GM06990 (cell line): ENCODE data around the gene MLXIPL.
"Not testable (repeated sequence)": the region's sequence is repeated elsewhere in the genome, so short reads cannot be mapped to it uniquely, and the experiment has no call there.

Source experiments
- DNase-seq: peaks from one replicate; pipeline ENCODE4 v3.0.0-alpha.2; 2011; ENCODE audit not compliant: insufficient read length; ENCODE audit errors: extremely low read depth
- H3K27me3 ChIP-seq: replicated peaks from 2 replicates; pipeline ENCODE4 v1.6.0; 2011; ENCODE audit warnings: low read length; ENCODE audit not compliant: control insufficient read depth, insufficient read depth
- H3K36me3 ChIP-seq: 2 replicates; pipeline ENCODE4 v1.5.1; 2011; ENCODE audit warnings: low read length; ENCODE audit not compliant: control insufficient read depth, insufficient read depth
- H3K4me3 ChIP-seq: replicated peaks from 2 replicates; pipeline ENCODE4 v1.5.1; 2011; ENCODE audit warnings: low read depth, mild to moderate bottlenecking, control low read depth, low read length
- CTCF ChIP-seq: IDR thresholded peaks from 2 replicates; pipeline ENCODE4 v1.5.1; 2011; ENCODE audit warnings: low read length, control low read depth, mild to moderate bottlenecking, inconsistent platforms; ENCODE audit not compliant: insufficient read depth, poor library complexity, severe bottlenecking

Gene MLXIPL

GRCh38 chr7:73668886-73669230 is 44.5 kb upstream of the MLXIPL start:
- H3K36me3 ChIP-seq, result no peaks in the 10 kb centered on the region
- TF ChIP-seq CTCF, result no peak
- H3K27me3 ChIP-seq, result no peaks in the 10 kb centered on the region
- DNase-seq, result no peak
- H3K4me3 ChIP-seq, result no peak overlapping the region

GRCh38 chr7:73668103-73668885 is 44.0 kb upstream of the MLXIPL start:
- DNase-seq, result no peak
- no peak for TF ChIP-seq CTCF
- no peaks in the 10 kb centered on the region for H3K27me3 ChIP-seq
- H3K36me3 ChIP-seq, result no peaks in the 10 kb centered on the region
- peak overlapping the region; percentile 50 for H3K4me3 ChIP-seq

GRCh38 chr7:73667344-73668102 is 43.2 kb upstream of the MLXIPL start, which contains the start of gene VPS37D:
Gene VPS37D (plus strand): TSS chr7:73667831. CDS start chr7:73667959, 128 bp downstream.
- DNase-seq, result peak; percentile 90
- TF ChIP-seq CTCF, result peak; percentile 48
- Histone ChIP-seq H3K27me3 (no peaks in the 10 kb centered on the region), H3K36me3 (no peaks in the 10 kb centered on the region), H3K4me3 (peak within 1 kb of the TSS; percentile 55)

- no peak for TF ChIP-seq CTCF
- Histone ChIP-seq H3K4me3 (no peak overlapping the region), H3K27me3 (no peaks in the 10 kb centered on the region), H3K36me3 (no peaks in the 10 kb centered on the region)
- no peak for DNase-seq
Observed at GRCh38 chr7:73663033-73663432, 38.7 kb upstream of the MLXIPL start.

- DNase-seq, H3K36me3 ChIP-seq, H3K27me3 ChIP-seq, H3K4me3 ChIP-seq: not testable (repeated sequence)
Observed at GRCh38 chr7:73660594-73660993, 36.3 kb upstream of the MLXIPL start.

- no peak for DNase-seq
- Histone ChIP-seq H3K27me3 (no peaks in the 10 kb centered on the region), H3K4me3 (no peak overlapping the region), H3K36me3 (no peaks in the 10 kb centered on the region)
- TF ChIP-seq CTCF, result no peak
Observed at GRCh38 chr7:73659983-73660382, 35.7 kb upstream of the MLXIPL start.

- H3K4me3 ChIP-seq, H3K27me3 ChIP-seq, H3K36me3 ChIP-seq, DNase-seq: not testable (repeated sequence)
Observed at GRCh38 chr7:73655309-73655708, 31.0 kb upstream of the MLXIPL start.
